ENCODE results near the gene TMEM202. TPM values are rescaled to one million over a fixed set of nuclear protein-coding genes. Genes with fewer than 3 reads are reported as not detected.

Gene TMEM202, protein sequence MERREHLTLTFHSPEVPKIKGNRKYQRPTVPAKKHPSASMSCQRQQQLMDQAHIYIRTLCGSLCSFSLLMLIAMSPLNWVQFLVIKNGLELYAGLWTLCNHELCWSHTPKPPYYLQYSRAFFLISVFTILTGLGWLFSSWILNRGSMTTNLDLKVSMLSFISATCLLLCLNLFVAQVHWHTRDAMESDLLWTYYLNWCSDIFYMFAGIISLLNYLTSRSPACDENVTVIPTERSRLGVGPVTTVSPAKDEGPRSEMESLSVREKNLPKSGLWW
- not detected in 2 replicates for total RNA-seq (ENCODE audit: low replicate concordance)

DNA sequence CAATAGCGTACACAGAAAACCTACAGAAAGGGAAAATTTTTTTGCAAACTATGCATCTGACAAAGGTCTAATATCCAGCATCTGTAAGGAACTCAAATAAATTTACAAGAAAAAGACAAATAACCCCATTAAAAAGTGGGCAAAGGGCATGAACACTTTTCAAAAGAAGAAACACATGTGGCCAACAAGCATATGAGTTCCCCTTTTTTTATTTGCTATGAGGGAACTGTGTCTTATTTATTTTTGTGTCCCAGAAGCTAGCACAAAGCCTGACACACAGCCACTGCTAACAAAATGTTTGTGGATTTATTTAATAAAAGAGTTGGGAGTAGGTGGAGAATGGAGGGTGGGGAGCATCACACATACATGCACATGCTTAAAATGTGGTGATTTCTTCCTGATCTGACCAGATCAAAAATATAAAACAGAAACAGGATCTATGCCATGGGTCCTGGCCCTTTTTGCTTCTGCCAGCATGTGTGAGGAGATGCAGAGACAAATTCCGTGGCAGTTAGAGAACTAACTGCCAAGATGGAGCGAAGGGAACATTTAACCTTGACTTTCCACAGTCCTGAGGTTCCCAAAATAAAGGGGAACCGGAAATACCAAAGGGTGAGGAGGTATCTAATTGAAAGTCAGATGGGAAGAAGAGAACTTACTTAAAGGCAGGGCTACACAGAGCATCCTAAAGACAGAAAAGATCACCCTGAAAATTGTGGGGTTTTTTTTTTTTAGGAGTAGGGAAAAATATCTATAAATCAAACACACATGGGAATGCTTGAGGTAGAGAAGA lies at the start of gene TMEM202:
Gene TMEM202, plus strand, starts transcription at position 510 of the 793 bp plus-strand sequence. Its CDS starts 22 bp downstream, at position 532.

DNA sequence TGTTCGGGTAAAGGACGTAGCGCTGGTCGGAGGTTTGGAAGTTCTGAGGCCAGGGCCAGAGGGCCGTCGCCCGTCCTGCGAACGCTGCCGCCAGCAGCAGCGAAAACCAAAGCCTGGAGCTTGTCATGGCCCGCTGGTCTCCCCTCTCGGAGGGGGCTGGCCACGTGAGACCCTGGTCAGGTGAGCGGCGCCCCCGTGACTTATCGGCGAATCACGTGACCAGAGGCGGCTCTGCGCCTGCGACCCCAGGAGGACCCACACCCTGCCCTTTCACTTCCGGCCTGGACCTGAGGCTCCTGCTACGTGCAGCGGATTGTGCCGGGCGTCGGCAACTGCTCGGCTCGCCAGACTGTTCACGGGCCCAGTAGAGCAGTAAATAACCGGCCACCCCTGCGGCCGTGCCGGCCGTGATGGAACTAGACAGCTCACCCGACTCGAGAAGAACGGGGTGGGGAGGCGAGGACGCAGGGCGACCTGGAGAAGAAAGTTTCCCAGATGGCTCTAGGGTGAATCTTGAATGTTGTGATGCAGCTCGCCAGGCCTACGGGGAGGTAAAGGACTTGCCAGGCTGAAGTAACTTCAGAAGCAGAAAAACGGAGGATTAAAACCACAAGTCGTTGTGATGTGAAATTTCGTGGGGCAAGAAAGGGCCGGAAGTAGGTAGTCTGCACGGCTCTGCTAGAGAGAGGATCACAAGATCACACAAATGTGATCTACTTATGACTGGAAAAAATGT lies 22.1 kb upstream of the TMEM202 start, which contains the start of gene HEXA:
Gene HEXA, minus strand, starts transcription at position 169 of the 736 bp plus-strand sequence. Its CDS starts 42 bp downstream, at position 127.

Other genes with a start within 250 kb of the TMEM202 start
- 0.08 and 1.4 TPM in 2 replicates for gene GRAMD2A, start 200.5 kb upstream of the TMEM202 start, total RNA-seq (ENCODE audit: low replicate concordance)
- 1,418 and 2,202 TPM in 2 replicates for gene PKM, start 167.1 kb upstream of the TMEM202 start, total RNA-seq (ENCODE audit: low replicate concordance)
- 10.3 and 20.0 TPM in 2 replicates for gene PARP6, start 125.8 kb upstream of the TMEM202 start, total RNA-seq (ENCODE audit: low replicate concordance)
- gene CELF6, start 78.1 kb upstream of the TMEM202 start, total RNA-seq (ENCODE audit: low replicate concordance): 0.15 and 0.35 TPM in 2 replicates
- gene HEXA, start 22.3 kb upstream of the TMEM202 start, total RNA-seq (ENCODE audit: low replicate concordance): 58.2 and 59.8 TPM in 2 replicates
- 38.1 and 162 TPM in 2 replicates for gene ARIH1, start 76.0 kb downstream of the TMEM202 start, total RNA-seq (ENCODE audit: low replicate concordance)

Data from smooth muscle cell of the coronary artery (primary cell).